Epithelial cell of proximal tubule (primary cell): ENCODE data around the gene PGAP2. TPM values are rescaled to one million over a fixed set of nuclear protein-coding genes. Genes with fewer than 3 reads are reported as not detected.
A peak's percentile ranks its signal among the peaks of the same experiment; 100 is the strongest.

Experiments
- DNase-seq: peaks from one replicate; pipeline ENCODE4 v3.0.0-alpha.2; 2011; ENCODE audit warnings: low read depth
- H3K4me3 ChIP-seq: 2 replicates; pipeline ENCODE4 v1.5.1; 2011; ENCODE audit warnings: low read depth, mild to moderate bottlenecking, low read length
- total RNA-seq: library from RNA; depleted of rRNA; stranded (reverse); fragments of >200 nt; gene quantifications from 2 replicates; pipeline ENCODE4 v1.2.3, GENCODE V29; 2015
- TF ChIP-seq, protein P1 (sequence below): conservative IDR thresholded peaks from 2 replicates; pipeline ENCODE4 v1.5.1; 2012; ENCODE audit warnings: low read depth, mild to moderate bottlenecking, low read length

PGAP2 gene
- total RNA-seq, 1 donor from 2014 or later = 14.1 TPM

GRCh38 chr11:3845670-3846069, 37.3 kb downstream of the PGAP2 start:
- TF ChIP-seq, protein P1, sequence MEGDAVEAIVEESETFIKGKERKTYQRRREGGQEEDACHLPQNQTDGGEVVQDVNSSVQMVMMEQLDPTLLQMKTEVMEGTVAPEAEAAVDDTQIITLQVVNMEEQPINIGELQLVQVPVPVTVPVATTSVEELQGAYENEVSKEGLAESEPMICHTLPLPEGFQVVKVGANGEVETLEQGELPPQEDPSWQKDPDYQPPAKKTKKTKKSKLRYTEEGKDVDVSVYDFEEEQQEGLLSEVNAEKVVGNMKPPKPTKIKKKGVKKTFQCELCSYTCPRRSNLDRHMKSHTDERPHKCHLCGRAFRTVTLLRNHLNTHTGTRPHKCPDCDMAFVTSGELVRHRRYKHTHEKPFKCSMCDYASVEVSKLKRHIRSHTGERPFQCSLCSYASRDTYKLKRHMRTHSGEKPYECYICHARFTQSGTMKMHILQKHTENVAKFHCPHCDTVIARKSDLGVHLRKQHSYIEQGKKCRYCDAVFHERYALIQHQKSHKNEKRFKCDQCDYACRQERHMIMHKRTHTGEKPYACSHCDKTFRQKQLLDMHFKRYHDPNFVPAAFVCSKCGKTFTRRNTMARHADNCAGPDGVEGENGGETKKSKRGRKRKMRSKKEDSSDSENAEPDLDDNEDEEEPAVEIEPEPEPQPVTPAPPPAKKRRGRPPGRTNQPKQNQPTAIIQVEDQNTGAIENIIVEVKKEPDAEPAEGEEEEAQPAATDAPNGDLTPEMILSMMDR = no peak
- DNase-seq = no peak
- no peak overlapping the region for H3K4me3 ChIP-seq

GRCh38 chr11:3849297-3849874, 41.0 kb downstream of the PGAP2 start:
- TF ChIP-seq, protein P1 = peak; percentile 78
- no peak overlapping the region for H3K4me3 ChIP-seq
- no peak for DNase-seq

DNA sequence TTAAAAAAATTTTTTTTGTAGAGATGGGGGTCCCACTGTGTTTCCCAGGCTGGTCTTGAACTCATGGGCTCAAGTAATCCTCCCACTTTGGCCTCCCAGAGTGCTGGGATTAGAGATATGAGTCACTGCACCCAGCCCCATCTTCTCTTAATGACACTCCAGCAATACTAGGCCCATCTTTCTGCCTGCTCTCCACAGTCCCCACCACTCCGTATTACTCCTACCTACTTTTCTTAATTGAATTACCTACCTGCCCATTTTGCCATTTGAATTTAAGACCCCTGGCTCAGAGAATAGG, 45.1 kb downstream of the PGAP2 start:
- DNase-seq = no peak
- TF ChIP-seq, protein P1 = no peak
- no peak overlapping the region for H3K4me3 ChIP-seq

- TF ChIP-seq, protein P1 = no peak
- no peak overlapping the region for H3K4me3 ChIP-seq
- no peak for DNase-seq
These were observed 45.7 kb downstream of the PGAP2 start for GRCh38 chr11:3853899-3854659.

DNA sequence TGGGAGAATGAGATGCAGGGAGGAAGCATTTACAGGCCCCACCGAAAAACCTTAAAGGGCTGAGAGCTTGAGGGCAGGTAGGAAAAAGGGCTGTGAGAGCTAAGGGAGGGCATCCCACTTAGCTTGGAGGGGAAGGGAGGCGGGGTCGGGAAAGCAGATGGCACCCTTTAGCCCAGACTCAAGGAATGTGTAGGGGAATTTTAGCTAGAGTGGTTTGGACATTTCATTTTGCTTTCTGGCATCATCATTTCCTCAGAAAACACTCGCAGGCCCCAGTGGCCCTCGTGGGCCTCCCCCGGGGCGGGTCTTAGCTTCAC, 46.3 kb downstream of the PGAP2 start:
- DNase-seq = no peak
- TF ChIP-seq, protein P1 = no peak
- H3K4me3 ChIP-seq = peak overlapping the region; percentile 92

- TF ChIP-seq, protein P1 = peak; percentile 82
- peak within 1 kb of the TSS; percentile 92 for H3K4me3 ChIP-seq
- DNase-seq = no peak
These were observed 46.8 kb downstream of the PGAP2 start, which contains the start of gene STIM1 for GRCh38 chr11:3854977-3855807. Gene STIM1 (plus strand): TSS chr11:3855664. CDS start chr11:3856271, 607 bp downstream.
